Activated T-helper 1 cell treated with anti-CD3 and anti-CD28 coated beads, Interleukin-2, amount 50 U/mL, for 16 hours (primary cell): ENCODE data around the gene NPIPA5.
A peak's percentile ranks its signal among the peaks of the same experiment; 100 is the strongest.
"Not testable (repeated sequence)": the region's sequence is repeated elsewhere in the genome, so short reads cannot be mapped to it uniquely, and the experiment has no call there.

Source experiments
- DNase-seq, 2 donors: peaks; one replicate each; pipeline ENCODE4 v3.0.0-alpha.2; 2020; ENCODE audit warnings: low read depth in 1 of 2, low spot score in 1 of 2

NPIPA5 gene

DNA sequence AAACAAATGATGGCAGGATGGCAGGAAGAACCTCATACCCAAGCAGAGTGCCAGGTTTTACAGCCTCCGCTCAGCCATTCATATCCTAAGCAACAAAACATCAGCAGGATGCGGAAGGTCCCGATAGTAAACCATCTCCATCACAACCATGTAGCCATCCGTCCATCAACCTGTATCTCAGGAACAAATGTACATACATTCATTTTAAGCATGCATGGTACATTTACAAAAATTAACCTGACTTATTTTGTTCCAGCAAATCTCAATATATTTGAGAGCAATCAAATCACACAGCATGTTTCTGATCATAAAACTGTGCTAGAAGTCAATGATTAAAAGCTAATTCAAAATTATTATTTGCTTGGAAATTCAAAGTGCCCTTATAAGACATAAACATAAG is at the start of gene NPIPA5:
NPIPA5 (minus strand) TSS at position 101 of the 400 bp plus-strand sequence; CDS start at position 101, 0 bp downstream.
- DNase-seq = not testable (repeated sequence)

DNA sequence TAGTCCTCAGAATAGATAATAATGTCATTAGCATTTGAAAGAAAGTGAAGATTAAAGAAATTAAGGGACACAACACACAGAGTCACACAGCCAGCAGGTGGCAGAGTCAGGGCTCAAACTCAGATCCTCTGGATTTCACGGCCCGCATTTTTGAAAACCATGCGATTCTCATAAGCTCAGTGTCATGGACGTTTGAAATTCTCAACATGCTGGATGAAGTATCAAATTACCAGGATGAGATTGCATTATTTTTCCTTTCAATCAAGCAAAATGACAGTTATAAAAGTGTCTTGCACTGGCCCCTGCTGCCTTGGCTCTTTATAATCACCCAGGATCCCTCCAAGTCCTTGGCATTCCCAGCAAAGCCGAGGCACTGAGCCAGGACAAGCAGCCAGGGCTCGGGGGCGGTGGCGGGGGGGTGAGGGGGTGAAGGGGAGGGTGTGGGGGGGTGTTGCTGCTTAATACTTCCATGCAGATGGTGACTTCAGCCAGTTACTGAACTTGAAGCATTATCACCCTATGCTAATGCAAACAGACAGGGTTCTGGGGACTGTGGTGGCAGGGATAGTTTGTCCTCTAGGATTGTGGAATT is 49.6 kb upstream of the NPIPA5 start:
- DNase-seq = peak; percentile 21 to 27

DNA sequence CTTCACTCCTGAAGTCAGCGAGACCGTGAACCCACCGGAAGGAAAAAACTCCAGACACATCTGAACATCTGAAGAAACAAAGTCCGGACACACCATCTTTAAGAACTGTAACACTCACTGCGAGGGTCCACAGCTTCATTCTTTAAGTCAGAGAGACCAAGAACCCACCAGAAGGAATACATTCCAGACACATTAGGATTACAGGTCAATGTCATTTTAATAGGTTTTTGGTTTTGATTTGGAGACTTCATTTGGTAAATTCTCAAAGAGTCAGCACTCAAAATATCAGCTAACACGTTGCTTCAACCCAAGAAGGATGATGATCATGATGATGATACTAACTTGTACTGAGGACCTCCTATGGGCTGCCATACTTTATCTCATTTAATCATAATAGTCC is 48.7 kb upstream of the NPIPA5 start:
- DNase-seq = no peak

DNA sequence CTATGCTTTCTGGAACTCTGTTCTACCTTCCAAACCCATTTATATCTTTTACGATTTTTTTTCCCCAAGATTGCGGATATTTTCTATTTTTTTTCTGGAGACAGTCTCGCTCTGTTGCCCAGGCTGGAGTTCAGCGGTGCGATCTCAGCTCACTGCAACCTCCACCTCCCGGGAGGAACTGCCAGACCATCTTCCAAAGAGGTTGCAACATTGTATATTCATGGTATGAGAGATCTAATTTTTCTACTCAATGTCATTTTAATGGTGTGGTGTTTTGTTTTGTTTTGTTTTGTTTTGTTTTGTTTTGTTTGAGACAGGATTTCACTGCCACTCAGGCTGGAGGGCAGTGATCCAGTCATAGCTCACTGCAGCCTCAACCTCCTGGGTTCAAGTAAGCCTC is 47.8 kb upstream of the NPIPA5 start:
- no peak for DNase-seq

DNA sequence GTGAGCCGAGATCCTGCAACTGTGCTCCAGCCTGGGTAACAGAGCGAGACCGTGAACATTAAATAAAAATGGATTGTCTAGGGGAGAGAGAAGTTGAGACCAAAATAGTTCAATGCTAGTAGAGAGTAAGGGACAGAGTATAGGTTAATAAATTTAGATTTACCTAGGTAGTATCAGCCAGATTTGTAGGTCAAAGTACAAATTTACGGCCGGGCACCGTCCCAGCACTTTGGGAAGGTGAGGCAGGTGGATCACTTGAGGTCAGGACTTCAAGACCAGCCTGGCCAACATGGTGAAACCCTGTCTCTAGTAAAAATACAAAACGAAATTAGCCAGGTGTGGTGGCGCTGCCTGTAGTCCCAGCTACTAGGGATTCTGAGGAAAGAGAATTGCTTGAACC is 44.1 kb upstream of the NPIPA5 start:
- no peak for DNase-seq

DNA sequence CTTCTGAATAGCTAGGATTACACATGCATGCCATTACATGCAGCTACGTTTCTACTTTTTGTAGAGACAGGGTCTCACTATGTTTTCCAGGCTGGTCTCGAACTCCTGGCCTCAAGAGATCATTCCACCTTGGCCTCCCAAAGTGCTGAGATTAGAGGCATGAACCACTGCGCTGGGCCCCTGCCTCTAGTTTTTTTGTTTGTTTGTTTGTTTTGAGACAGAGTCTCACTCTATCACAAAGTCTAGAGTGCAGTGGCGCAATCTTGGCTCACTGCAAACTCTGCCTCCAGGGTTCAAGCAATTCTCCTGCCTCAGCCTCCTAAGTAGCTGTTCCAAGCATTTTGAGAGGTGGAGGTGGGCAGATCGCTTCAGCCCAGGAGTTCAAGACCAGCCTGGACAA is 43.6 kb upstream of the NPIPA5 start:
- DNase-seq = not testable (repeated sequence)

DNA sequence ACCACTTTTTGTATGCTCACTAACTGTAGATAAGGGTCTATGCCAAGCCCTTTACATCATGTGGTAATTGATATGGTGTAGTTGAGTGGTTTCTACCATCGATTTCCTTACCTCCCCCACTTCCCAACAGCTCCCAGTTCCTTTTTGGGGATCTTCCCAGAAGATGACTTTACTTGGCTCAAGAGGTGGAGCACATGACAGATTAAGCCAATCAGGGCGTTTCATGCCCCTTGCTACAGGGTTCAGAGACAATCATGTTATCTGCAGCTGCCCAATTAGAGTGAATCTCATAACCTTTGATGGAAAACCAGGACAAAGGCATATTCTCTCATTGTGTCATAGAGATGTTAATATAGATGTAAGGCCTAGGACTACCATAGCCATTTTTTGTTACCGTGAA is 40.1 kb upstream of the NPIPA5 start:
- no peak for DNase-seq

DNA sequence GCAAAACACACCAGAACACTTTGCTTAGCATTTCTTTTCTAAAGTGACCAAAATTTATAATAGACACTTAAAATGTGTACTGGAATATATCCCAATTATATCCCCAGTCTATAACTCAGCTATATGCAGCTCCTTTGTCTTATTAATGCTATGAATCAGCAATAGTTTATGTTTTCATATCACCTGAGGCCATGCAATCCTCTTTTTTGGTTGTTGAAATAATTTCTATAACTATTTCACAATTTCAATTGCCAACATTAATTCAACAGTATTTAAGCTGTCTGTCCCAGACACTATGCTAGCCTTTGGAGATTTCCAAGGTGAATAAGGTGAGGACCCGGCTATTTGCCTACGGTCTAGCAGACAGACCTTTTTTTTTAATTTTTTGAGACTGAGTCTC is 39.1 kb upstream of the NPIPA5 start:
- DNase-seq = no peak

DNA sequence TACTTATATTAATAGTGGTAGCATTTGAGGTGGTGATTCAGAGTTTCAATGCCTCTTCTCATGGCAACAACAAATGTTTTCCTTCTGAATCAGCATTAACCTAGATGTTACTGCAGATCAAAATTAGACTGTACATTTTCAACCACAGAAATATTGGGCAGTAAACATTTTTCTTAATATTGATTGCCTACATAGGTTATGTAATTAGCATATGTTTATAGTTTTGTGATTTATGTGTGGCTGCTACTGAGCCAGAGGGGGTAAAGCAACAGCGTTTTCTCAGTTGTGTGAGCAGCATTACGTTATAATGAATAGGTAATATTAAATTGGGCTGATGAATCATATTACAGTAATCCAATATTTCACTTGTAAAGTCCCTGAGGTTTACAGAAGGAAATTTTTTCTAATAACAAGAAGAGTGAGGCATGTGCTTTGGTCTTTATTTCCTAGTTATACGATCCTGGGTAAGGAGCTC is 37.5 kb upstream of the NPIPA5 start:
- no peak for DNase-seq

DNA sequence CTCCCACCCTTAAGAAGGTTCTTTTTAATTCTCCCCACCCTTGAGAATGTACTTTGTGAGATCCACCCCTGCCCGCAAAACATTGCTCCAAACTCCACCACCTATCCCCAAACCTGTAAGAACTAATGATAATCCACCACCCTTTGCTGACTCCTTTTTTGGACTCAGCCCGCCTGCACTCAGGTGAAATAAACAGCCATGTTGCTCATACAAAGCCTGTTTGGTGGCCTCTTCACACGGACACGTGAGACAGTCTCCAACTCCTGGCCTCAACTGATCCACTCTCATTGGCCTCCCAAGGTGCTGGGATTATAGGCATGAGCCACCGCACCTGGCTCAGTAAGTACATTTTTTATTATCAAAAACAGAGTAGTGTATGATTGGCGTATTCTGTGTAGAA is 31.4 kb upstream of the NPIPA5 start:
- DNase-seq = not testable (repeated sequence)

DNA sequence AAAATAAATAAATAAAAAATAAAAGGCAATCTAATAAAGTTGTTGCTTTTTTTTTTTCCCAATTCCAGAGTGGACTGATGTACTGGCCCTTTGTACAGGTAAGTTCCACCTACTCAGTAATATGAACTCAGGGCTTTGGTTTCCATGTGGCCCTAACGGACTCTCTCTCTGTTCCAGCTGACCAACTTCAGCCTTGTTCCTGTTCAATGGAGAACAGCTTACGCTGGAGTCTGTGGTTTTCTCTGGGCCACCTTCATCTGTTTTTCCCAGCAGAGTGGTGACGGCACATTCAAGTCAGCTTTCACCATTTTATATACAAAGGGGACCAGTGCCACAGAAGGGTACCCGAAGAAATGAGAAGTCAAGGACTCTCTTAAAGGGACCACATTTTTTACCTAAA is 29.7 kb upstream of the NPIPA5 start:
- not testable (repeated sequence) for DNase-seq

DNA sequence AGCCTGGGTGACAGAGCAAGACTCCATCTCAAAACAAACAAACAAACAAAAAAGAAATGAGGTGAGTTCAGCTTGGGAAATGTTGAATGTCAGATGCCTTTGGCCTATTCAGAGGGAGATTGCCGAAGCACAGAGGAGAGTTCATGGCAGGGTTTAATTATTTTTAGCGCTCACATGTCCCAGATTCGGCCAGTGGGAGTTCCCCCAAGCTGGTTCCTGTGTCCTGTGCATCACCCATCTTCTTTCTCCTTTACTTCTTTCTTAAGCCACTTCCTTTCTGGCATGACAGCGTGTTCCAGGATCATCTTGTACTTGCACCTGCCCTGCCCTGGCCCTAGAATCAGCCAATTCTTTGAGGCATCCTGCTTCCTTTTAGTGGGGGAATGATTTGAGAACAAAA is 26.7 kb upstream of the NPIPA5 start:
- DNase-seq = no peak

DNA sequence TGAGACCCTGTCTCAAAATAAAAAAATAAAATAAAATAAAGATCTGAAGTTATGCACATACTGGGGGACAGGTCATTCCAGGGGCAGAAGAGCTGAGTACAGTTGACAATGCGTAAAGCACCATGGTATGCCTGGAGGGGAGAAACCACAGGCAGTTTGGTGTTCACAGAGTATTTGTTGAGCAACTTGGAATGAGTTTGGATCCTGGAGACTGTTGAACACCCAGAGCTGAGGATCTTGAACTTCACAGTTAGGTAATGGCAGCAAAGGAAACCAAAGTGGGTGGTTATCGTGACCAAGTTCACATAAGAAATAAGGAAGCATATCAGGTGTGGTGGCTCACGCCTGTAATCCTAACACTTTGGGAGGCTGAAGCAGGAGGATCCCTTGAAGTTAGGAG is 26.0 kb upstream of the NPIPA5 start:
- DNase-seq = not testable (repeated sequence)

DNA sequence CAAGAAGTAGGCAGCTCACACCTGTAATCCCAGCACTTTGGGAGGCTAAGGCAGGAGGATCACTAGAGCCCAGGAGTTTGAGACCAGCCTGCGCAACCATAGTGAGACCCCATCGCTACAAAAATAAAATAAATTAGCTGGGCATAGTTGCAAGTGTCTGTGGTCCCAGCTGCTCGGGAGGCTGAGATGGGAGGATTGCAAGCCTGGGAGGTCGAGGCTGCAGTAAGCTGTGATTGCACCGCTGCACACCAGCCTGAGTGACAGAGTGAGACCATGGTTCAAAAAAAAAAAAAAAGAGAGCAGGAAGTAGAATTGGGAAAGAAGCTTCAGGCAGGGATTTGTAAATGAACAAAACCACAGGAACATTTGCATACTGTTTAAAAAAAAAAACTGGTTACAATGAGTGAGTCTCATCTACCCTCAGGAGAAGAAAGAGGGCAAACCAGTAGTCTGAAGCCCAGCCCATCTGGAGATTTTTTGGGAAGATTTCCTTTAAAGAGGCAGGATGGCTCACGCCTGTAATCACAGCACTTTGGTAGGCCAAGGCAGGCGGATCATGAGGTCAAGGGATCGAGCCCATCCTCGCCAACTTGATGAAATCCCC is 25.4 kb upstream of the NPIPA5 start:
- no peak for DNase-seq

DNA sequence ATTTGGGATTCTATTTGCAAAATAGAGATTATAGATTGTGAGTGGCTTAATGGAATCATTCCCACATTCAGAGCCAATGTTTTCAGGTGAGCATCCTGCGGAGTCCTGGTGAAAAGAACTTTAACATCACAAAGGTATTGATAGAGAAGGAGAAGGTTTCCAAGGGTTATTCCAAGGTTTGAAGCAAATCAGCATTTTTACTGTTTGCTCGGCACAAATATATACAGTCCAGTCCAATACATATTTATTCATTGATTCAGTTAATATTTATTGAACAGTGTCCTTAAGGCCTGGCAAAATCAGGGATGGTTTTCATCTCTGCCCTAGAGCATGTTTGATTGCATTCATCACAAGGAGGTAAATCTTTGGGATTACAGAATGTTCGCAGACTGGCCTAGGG is 23.9 kb upstream of the NPIPA5 start:
- DNase-seq = no peak

DNA sequence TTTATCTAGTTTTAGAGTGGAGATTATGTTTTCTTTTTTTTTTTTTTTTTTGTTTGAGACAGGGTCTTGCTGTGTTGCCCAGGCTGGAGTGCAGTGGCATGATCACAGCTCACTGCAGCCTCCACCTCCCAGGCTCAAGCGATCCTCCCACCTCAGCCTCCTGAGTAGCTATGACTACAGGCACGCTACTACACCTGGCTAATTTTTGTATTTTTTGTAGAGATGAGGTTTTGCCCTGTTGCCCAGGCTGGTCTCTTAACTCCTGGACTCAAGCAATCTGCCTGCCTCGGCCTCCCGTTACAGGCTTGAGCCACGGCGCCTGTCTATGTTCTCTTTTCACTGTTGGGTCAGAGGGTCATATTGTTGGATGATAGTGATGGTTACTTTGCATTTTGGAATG is 22.2 kb upstream of the NPIPA5 start:
- DNase-seq = not testable (repeated sequence)

DNA sequence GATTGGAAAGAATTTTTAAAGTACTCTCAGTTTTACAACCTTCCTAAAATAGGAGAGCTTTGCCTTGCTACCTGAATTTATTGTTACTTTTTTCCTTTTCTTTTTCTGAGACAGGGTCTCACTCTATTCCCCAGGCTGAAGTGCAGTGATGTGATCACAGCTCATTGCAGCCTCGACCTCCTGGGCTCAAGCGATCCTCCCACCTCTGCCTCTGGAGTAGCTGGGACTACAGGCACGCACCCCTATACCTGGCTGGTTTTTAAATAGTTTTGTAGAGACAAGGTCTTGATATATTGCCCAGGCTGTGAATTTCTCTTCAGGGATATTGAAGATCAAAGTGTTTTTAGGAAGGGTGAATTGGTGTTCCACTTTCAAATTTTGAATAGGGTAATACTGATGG is 21.2 kb upstream of the NPIPA5 start:
- no peak for DNase-seq

DNA sequence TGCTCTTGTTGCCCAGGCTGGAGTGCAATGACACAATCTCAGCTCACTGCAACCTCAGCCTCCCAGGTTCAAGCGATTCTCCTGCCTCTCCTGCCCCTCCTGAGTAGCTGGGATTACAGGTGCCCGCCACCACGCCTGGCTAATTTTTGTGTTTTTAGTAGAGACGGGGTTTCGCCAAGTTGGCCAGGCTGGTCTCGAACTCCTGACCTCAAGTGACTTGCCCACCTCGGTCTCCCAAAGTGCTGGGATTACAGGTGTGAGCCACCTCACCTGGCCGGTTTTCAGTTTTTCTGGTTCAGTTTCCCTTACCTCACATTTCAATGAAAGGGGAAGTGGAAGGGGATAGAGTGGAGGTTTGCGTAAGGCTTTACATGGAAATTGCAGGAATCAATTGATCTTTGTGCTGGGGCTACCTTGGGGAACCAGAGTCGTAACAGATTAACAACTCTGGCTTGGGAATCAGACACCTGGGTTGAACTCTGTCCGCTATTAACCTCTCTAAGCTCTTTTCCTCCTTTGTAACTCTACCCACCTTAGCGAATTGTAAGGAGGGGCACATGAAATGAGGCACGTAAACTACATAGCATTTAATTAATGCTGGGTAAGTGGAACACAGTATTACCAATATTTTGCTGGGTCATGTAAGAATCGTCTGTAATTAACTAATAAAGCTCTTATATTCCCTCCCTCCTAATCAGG is 20.7 kb upstream of the NPIPA5 start:
- no peak for DNase-seq

DNA sequence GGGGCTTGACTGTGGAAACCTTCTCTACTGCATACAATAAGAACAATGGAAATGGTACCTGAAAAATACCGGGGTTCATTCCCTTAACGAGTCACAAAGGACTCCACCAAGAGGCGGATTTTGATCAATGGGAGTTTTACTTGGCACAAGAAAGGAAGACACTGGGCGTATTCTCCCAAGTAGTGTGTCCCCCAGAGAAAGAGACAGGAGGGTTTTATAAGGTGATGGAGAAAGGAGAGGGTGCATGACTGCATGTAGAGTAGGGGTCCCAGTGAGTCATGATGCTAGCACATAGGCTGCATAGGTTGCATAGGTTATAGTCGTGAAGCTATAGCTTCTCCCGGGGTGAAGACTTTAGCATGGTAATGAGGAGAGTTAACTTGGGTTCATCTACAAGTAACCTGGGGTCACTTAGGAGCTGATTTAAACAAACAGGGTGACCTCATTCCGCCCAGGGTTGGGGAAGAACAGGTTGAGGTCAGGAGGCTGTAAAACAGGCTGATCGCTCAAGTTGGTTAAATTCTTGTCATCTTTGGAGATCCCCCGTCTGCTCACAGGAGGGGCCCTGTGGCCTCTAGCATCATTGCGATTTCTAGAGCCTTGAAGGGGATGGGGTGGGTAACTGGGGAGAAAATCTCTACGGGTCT is 19.0 kb upstream of the NPIPA5 start:
- no peak for DNase-seq

DNA sequence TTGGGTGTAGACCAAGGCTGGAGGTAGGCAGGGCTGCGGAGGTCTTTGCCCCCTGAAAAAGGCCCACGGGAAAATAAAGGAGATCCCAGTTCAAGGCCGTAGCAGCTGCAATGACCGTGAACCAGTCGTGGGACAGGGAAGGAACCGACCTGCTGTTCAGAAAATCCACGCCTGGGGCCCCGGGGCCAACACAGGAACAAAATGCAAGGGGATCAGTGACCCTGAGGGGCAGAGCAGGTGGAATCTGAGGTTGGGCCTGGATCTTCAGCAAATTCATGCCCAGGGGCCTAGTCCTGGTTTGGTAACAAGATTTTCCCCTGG is 18.4 kb upstream of the NPIPA5 start:
- DNase-seq = not testable (repeated sequence)

DNA sequence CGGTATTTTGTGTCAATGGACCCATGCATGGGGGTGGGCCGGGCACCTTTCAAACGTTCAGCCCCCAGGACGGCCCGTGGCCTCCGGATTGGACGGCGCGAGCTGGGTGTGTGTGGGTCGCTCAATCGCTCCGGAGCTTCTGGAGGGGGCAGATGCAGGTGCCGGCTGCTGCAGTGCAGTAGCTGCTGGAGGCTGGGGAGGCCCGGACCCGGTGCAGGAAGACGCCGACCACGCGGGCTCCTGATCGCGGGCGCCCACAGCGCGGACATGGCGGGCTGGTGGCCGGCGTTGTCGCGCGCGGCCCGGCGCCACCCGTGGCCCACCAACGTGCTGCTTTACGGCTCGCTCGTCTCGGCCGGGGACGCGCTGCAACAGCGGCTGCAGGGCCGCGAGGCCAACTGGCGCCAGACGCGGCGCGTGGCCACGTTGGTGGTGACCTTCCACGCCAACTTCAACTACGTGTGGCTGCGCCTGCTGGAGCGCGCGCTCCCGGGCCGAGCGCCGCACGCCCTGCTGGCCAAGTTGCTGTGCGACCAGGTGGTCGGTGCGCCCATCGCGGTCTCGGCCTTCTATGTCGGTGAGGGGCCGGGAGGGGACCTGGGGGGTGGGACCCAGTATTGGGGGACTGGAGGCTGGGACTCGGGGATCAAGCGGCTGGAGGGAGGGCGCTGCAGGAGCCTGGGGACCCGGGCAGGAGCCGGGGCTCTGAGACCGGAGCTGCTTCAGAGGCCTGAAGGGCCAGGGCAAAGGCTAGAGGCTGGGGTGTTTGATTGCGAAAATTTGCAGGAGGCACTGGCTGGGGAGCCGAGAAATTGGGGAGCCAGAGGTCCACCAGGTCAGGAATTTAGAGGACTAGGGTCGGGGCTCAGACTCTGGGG is 17.8 kb upstream of the NPIPA5 start, which contains the start of gene MPV17L:
MPV17L (plus strand) TSS at position 124 of the 878 bp plus-strand sequence; CDS start at position 268, 144 bp downstream.
- not testable (repeated sequence) for DNase-seq
